A549 (cell line): ENCODE results near the gene GMEB2. TPM values are rescaled to one million over a fixed set of nuclear protein-coding genes. Genes with fewer than 3 reads are reported as not detected.
"Not testable (repeated sequence)": the region's sequence is repeated elsewhere in the genome, so short reads cannot be mapped to it uniquely, and the experiment has no call there.

ENCODE experiments used
- ATAC-seq, 2 experiments: fragments of 200-7000 bp in 1 of 2; fragments of >200 bp in 1 of 2; cut with Nextera tagmentation in 1 of 2; cut with Tn5 transposase in 1 of 2; 3 replicates each; pipeline versions ENCODE4 v1.8.0 to v1.9.1; 2018 to 2020; ENCODE audit warnings: mild to moderate bottlenecking in 1 of 2, moderate library complexity in 1 of 2
- CTCF ChIA-PET: fragments of 300-600 bp; sonication (Branson Sonifier 250); formaldehyde crosslinking; extraction: SDS; loops from one replicate; lab custom pipeline; 2021; ENCODE audit warnings: antibody characterized with exemption, inconsistent platforms; lab: Yijun Ruan, JAX
- POLR2A ChIA-PET: fragments of 350-600 bp; formaldehyde crosslinking; extraction: SDS; loops from one replicate; lab custom pipeline; 2021; ENCODE audit warnings: antibody characterized with exemption, inconsistent platforms; lab: Yijun Ruan, JAX
- DNase-seq, 2 experiments: peaks; one replicate each; pipeline versions ENCODE4 v3.0.0 to v3.0.0-alpha.2; 2011 to 2016; ENCODE audit warnings: low read depth in 1 of 2, low spot score in 1 of 2
- FAIRE-seq: peaks from 2 replicates; lab custom pipeline; 2011; peaks lifted over from hg19 to GRCh38; lab: Jason Lieb, UNC
- H3K27ac ChIP-seq, 2 experiments: fragments of >200 bp; sonication (Bioruptor Twin); formaldehyde crosslinking; 3 replicates each; pipeline ENCODE4 v1.5.1; 2016 to 2017
- H3K4me1 ChIP-seq: fragments of >200 bp; sonication (Bioruptor Twin); formaldehyde crosslinking; 3 replicates; pipeline ENCODE4 v1.6.1; 2016
- H3K4me2 ChIP-seq: fragments of >200 bp; sonication (Bioruptor Twin); formaldehyde crosslinking; 3 replicates; pipeline ENCODE4 v1.6.1; 2016
- H3K4me3 ChIP-seq: fragments of >200 bp; sonication (Bioruptor Twin); formaldehyde crosslinking; 3 replicates; pipeline ENCODE4 v1.5.1; 2016
- H3K9me3 ChIP-seq: fragments of >200 bp; sonication (Bioruptor Twin); formaldehyde crosslinking; 3 replicates; pipeline ENCODE4 v1.6.1; 2016
- CHD4 ChIP-seq: fragments of 200-600 bp; sonication (generic); IDR thresholded peaks from 2 replicates; pipeline ENCODE4 v1.6.1; 2016; ENCODE audit warnings: antibody characterized with exemption, mild to moderate bottlenecking, borderline replicate concordance
- EP300 ChIP-seq, 2 experiments: fragments of >200 bp; sonication (Bioruptor Twin); formaldehyde crosslinking; IDR thresholded peaks; 2 replicates in 1 of 2; 3 replicates in 1 of 2; pipeline ENCODE4 v1.6.1; 2016 to 2017
- ESRRA ChIP-seq: fragments of 150-350 bp; IDR thresholded peaks from 2 replicates; pipeline ENCODE4 v1.6.1; 2014; ENCODE audit warnings: mild to moderate bottlenecking, low read length, borderline replicate concordance
- HEYL ChIP-seq: fragments of 250-450 bp; sonication (Bioruptor Pico); IDR thresholded peaks from 2 replicates; pipeline ENCODE4 v1.8.0; 2021; ENCODE audit warnings: mild to moderate bottlenecking, moderate library complexity
- HMGXB4 ChIP-seq: fragments of 250-450 bp; sonication (Bioruptor Pico); IDR thresholded peaks from 2 replicates; pipeline ENCODE4 v1.5.0; 2021; ENCODE audit warnings: mild to moderate bottlenecking, moderate library complexity, borderline replicate concordance
- HOXB5 ChIP-seq: fragments of 250-450 bp; sonication (Bioruptor Pico); IDR thresholded peaks from 2 replicates; pipeline ENCODE4 v1.5.0; 2020; ENCODE audit warnings: mild to moderate bottlenecking, moderate library complexity
- KDM1A ChIP-seq: fragments of 200-600 bp; sonication (generic); IDR thresholded peaks from 2 replicates; pipeline ENCODE4 v1.6.1; 2016; ENCODE audit warnings: low read depth, mild to moderate bottlenecking
- MYC ChIP-seq: IDR thresholded peaks from 2 replicates; pipeline ENCODE4 v1.6.1; 2012; ENCODE audit warnings: mild to moderate bottlenecking, inconsistent platforms, low read length, improper control_type of control experiment, borderline replicate concordance
- PHF8 ChIP-seq: fragments of 200-600 bp; sonication (generic); IDR thresholded peaks from 2 replicates; pipeline ENCODE4 v1.6.1; 2016; ENCODE audit warnings: low read depth, mild to moderate bottlenecking, antibody characterized with exemption, moderate library complexity, borderline replicate concordance
- POLR2AphosphoS2 ChIP-seq: conservative IDR thresholded peaks from 2 replicates; pipeline ENCODE4 v1.6.1; 2012; ENCODE audit warnings: low read length, improper control_type of control experiment, inconsistent platforms
- RAD21 ChIP-seq, 2 experiments: fragments of >200 bp in 1 of 2; sonication (Bioruptor Twin) in 1 of 2; formaldehyde crosslinking in 1 of 2; IDR thresholded peaks in 1 of 2; conservative IDR thresholded peaks in 1 of 2; 2 replicates in 1 of 2; 3 replicates in 1 of 2; pipeline ENCODE4 v1.6.1; 2012 to 2018; ENCODE audit warnings: inconsistent platforms in 1 of 2
- RARB ChIP-seq: fragments of 250-450 bp; sonication (Bioruptor Pico); IDR thresholded peaks from 2 replicates; pipeline ENCODE4 v1.8.0; 2021; ENCODE audit warnings: mild to moderate bottlenecking, moderate library complexity
- RCOR1 ChIP-seq: fragments of 150-350 bp; IDR thresholded peaks from 2 replicates; pipeline ENCODE4 v1.6.1; 2014; ENCODE audit warnings: antibody characterized with exemption, low read length, low read depth
- RNF2 ChIP-seq: fragments of 200-600 bp; sonication (generic); IDR thresholded peaks from 2 replicates; pipeline ENCODE4 v1.6.1; 2016; ENCODE audit warnings: low read depth, mild to moderate bottlenecking, antibody characterized with exemption, moderate library complexity, borderline replicate concordance
- SMC3 ChIP-seq: fragments of >200 bp; sonication (Bioruptor Twin); formaldehyde crosslinking; IDR thresholded peaks from 3 replicates; pipeline ENCODE4 v1.6.1; 2018; ENCODE audit warnings: inconsistent platforms
- ZNF302 ChIP-seq: fragments of 250-450 bp; sonication (Bioruptor Pico); IDR thresholded peaks from 2 replicates; pipeline ENCODE4 v1.9.0; 2021; ENCODE audit warnings: inconsistent platforms, mild to moderate bottlenecking, moderate library complexity
- WGBS: methylation state at CpG from one replicate; pipeline ENCODE4 v1.1.6; 2017; ENCODE audit errors: missing lambda C conversion rate; 5-methylcytosine and 5-hydroxymethylcytosine counted together
- polyA plus RNA-seq, 4 experiments: library from polyadenylated mRNA; depleted of rRNA in 3 of 4; stranded (reverse); fragments of >200 nt; fragmentation: RNase III in 1 of 4; extraction: RNeasy Plus Mini Kit Qiagen cat#74134 plus additional on column Dnase treatment in 1 of 4; gene quantifications; 2 replicates in 3 of 4; 3 replicates in 1 of 4; pipeline ENCODE4 v1.2.3, GENCODE V29; 2011 to 2017

The GMEB2 gene
- polyA plus RNA-seq, 2 of the 4 experiments (the other 2 are of a cell fraction) = 6.5 to 6.8 TPM

DNA sequence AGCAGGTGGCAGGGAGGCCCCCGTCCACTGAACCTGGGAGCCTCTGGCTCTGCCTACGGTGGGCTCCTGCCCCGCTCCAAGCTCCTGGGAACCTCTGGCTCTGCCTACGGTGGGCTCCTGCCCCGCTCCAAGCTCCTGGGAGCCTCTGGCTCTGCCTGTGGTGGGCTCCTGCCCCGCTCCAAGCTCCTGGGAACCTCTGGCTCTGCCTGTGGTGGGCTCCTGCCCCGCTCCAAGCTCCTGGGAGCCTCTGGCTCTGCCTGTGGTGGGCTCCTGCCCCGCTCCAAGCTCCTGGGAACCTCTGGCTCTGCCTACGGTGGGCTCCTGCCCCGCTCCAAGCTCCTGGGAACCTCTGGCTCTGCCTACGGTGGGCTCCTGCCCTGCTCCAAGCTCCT is 55.8 kb downstream of the GMEB2 start:
- peaks cover 20% of the 10 kb centered on the region; the same call in 2 of the 3 replicates for H3K4me1 ChIP-seq
- H3K4me2 ChIP-seq, H3K27ac ChIP-seq, H3K9me3 ChIP-seq, FAIRE-seq, H3K4me3 ChIP-seq, DNase-seq, POLR2A ChIA-PET, ATAC-seq: not testable (repeated sequence)
- 38% methylated on average over 2 of the region's 11 CpGs for WGBS
- CTCF ChIA-PET = interaction anchor here (1.0 kb wide), 1 partner anchor 33 kb away, joined by 4 read pairs; no protein-coding TSS in a partner anchor

DNA sequence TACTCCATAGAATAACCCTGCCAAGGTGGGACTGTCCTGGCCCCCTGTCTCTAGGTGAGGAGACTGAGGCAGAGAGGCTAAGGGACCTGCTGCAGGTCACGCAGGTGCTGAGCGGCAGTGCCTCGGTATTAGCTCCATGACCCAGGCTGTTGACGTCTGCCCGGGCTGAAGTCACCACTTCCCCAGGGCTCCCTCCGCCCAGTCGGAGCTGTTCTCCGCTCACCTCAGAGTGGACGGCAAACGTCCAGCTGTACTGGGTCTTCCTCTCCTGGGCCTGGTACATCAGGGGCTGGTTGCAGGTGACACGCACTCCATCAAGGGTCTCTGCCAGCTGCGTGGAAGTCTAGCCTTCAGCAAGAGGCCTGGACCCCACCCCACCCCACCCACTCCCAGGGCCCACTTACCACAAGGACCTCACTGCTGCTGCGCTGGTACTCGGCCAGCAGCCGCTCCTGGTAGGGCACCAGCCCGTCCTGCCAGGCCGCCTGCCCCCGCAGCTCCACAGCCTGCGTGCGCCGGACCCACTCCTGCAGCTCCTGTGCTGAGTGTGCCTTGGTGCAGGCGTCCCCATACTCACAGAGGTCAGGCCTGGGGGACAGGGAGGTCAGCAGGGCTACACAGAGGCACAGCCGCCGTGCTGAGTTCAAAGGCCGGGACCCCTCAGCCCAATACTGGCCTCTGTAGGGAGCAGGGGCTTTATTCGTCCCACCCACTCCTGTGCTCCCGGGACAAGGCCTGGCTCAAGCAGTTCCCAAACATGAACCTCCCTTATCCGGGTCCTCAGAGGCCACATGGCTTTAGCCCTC is 56.4 kb downstream of the GMEB2 start:
- Histone ChIP-seq H3K4me2 (no peak overlapping the region), H3K4me3 (no peak overlapping the region), H3K4me1 (peaks cover 18% of the 10 kb centered on the region; the same call in 2 of the 3 replicates), H3K9me3 (no peaks in the 10 kb centered on the region), H3K27ac (no peak overlapping the region)
- no peak for DNase-seq
- CTCF ChIA-PET = interaction anchor here (1.0 kb wide), 1 partner anchor 32 kb away, joined by 4 read pairs; no protein-coding TSS in a partner anchor
- FAIRE-seq = no peak
- 93% methylated on average over 14 of the region's 28 CpGs for WGBS
- ATAC-seq = no peak
- POLR2A ChIA-PET = no interaction called here
- TF ChIP-seq HEYL (CRISPR knock-in tag) (no peak), RNF2 (no peak), RARB (CRISPR knock-in tag) (no peak), EP300 (IDR thresholded peaks at IDR 0.05) (no peak), RAD21 (conservative IDR thresholded peaks at IDR 0.05 in 1 of 2, IDR thresholded peaks at IDR 0.05 in 1 of 2) (no peak), ZNF302 (CRISPR knock-in tag) (no peak)

- ChIA-PET CTCF (interaction anchor here (0.7 to 1.5 kb wide), 3 partner anchors 30 to 404 kb away, joined by 3 to 7 read pairs (median 3); no protein-coding TSS in a partner anchor), POLR2A (interaction anchor here (0.7 kb wide), 1 partner anchor 89 kb away, joined by 3 read pairs; the partner anchor contains the start of gene RTEL1)
- Histone ChIP-seq H3K4me2 (no peak overlapping the region), H3K27ac (no peak overlapping the region), H3K4me3 (no peak overlapping the region), H3K4me1 (peaks cover 7% of the 10 kb centered on the region; the same call in 2 of the 3 replicates), H3K9me3 (no peaks in the 10 kb centered on the region)
- no peak for ATAC-seq
- no peak for DNase-seq
- FAIRE-seq = no peak
- TF ChIP-seq HOXB5 = no peak
- no peak for TF ChIP-seq SMC3
- no peak for TF ChIP-seq HMGXB4 (CRISPR knock-in tag)
- TF ChIP-seq ESRRA = no peak
- TF ChIP-seq POLR2AphosphoS2 = no peak
- no peak for TF ChIP-seq CHD4
- TF ChIP-seq PHF8 = no peak
- TF ChIP-seq MYC = no peak
- no peak for TF ChIP-seq RCOR1
- TF ChIP-seq KDM1A = no peak
- WGBS = 84% methylated on average over 24 of the region's 46 CpGs
Observed at GRCh38 chr20:63568986-63569949, 57.6 kb downstream of the GMEB2 start.
